ENCODE measurements around the gene SDCBP2.

The SDCBP2 gene

DNA sequence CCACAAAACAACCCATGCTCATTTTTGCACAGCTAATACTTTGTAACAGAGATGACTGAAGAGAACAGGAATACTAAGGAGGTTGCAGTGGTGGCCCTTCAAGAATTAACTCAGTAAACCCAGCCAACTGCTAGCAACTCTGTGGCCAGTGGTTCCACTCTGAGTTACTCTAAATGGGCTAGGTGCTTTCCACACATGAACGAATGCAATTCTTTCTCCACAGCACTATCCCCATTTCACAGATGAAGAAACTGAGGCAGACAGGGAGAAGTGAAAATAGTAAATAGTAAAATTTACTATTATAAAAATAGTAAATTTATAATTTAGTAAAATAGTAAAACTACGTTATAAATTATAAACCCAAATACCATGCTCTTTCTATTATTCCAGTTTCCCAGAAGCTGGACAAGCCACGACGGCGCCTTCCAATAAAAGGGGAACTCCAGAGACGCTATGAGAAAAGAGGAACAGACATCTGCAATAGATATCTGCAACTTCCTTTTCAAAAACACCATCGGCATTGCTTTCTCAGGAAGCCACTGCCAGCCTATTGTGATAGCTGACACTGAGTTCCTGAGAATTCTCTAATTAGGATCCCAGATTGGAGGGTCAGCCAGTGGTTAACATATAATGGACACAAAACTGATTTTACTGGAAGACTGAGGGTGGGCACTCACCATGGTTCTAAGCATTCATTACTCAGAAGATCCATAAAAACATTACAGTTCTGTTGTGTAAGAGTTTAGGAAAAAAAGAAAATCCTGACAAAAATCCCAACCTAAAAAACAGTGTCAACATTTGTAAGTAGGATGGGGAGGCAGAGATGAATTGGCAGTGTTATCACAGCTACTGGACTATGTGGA, 47.7 kb upstream of the SDCBP2 start:
- TF ChIP-seq, protein P1, sequence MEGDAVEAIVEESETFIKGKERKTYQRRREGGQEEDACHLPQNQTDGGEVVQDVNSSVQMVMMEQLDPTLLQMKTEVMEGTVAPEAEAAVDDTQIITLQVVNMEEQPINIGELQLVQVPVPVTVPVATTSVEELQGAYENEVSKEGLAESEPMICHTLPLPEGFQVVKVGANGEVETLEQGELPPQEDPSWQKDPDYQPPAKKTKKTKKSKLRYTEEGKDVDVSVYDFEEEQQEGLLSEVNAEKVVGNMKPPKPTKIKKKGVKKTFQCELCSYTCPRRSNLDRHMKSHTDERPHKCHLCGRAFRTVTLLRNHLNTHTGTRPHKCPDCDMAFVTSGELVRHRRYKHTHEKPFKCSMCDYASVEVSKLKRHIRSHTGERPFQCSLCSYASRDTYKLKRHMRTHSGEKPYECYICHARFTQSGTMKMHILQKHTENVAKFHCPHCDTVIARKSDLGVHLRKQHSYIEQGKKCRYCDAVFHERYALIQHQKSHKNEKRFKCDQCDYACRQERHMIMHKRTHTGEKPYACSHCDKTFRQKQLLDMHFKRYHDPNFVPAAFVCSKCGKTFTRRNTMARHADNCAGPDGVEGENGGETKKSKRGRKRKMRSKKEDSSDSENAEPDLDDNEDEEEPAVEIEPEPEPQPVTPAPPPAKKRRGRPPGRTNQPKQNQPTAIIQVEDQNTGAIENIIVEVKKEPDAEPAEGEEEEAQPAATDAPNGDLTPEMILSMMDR (IDR thresholded peaks at IDR 0.05; ENCODE audit: low read depth, low read length) = no peak
- TF ChIP-seq EZH2phosphoT487 (IDR thresholded peaks at IDR 0.05; ENCODE audit: low read depth) = no peak
- Histone ChIP-seq H3K4me2 (ENCODE audit: low read length) (peak overlapping the region; percentile 75), H3K27ac (ENCODE audit: low read length) (peak overlapping the region; percentile 81), H3K4me3 (ENCODE audit: low read length) (peak overlapping the region; percentile 57), H4K20me1 (ENCODE audit: insufficient read depth, low read length) (peaks cover 72% of the 10 kb centered on the region), H3K36me3 (replicated peaks; ENCODE audit: low read depth, low read length) (peaks cover 28% of the 10 kb centered on the region), H3K9me3 (ENCODE audit: insufficient read depth, low read length) (no peaks in the 10 kb centered on the region), H2AFZ (ENCODE audit: low read depth, low read length) (no peak overlapping the region), H3K4me1 (ENCODE audit: low read length) (peaks cover 34% of the 10 kb centered on the region), H3K27me3 (ENCODE audit: low read depth, low read length) (no peaks in the 10 kb centered on the region), H3K9ac (ENCODE audit: low read length) (peak overlapping the region; percentile 38), H3K79me2 (ENCODE audit: low read length) (peaks cover 90% of the 10 kb centered on the region)

DNA sequence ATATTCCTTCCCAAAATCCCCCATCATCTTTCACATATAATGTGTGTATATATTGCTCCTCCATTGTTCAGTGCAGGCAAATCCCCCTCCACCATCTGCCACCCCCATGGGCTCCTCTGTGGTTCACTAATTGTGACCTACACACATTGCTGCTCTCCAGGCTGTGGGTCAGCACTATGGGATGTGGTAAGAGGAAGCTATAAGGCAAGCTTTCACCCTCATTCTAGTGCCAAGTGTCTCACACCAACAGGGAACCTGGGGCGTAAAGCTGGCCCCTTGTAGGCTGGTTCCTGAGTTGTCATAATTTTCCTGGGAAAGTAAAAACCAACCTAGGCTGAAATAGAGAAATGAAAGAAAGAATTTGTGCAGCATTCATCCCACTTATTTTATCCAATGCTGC, 47.1 kb upstream of the SDCBP2 start:
- no peaks in the 10 kb centered on the region for H3K27me3 ChIP-seq (ENCODE audit: low read depth, low read length)
- peaks cover 83% of the 10 kb centered on the region for H3K79me2 ChIP-seq (ENCODE audit: low read length)
- peaks cover 34% of the 10 kb centered on the region for H3K36me3 ChIP-seq (replicated peaks; ENCODE audit: low read depth, low read length)
- peak overlapping the region; percentile 41 for H3K27ac ChIP-seq (ENCODE audit: low read length)
- no peak overlapping the region for H2AFZ ChIP-seq (ENCODE audit: low read depth, low read length)
- H3K9me3 ChIP-seq (ENCODE audit: insufficient read depth, low read length) = no peaks in the 10 kb centered on the region
- H3K4me2 ChIP-seq (ENCODE audit: low read length) = peak overlapping the region; percentile 75
- H3K9ac ChIP-seq (ENCODE audit: low read length) = peak overlapping the region; percentile 3; the same call in 1 of the 2 replicates
- H4K20me1 ChIP-seq (ENCODE audit: insufficient read depth, low read length) = peaks cover 66% of the 10 kb centered on the region
- peaks cover 34% of the 10 kb centered on the region for H3K4me1 ChIP-seq (ENCODE audit: low read length)
- H3K4me3 ChIP-seq (ENCODE audit: low read length) = peak overlapping the region; percentile 36
- TF ChIP-seq, protein P1 (IDR thresholded peaks at IDR 0.05; ENCODE audit: low read depth, low read length) = no peak
- no peak for TF ChIP-seq EZH2phosphoT487 (IDR thresholded peaks at IDR 0.05; ENCODE audit: low read depth)

DNA sequence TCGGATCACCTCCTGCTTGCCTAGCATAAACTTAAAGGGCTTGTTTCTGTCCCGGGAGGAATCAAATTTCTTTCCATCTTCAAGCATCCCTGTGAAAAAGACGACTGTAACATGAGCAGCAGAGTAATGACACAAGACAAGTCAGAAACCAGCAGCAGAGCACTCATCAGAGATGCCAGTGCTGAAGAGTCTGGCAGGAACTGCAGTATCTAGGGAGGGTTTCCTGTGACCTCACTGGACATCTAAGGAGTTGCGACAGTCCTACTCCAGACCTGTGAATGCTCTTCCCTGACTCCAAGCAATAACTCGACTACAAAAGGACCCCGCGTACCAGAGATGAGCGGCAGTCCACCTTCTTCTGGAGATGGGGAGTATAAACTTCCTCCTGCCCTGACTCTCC, 46.6 kb upstream of the SDCBP2 start:
- Histone ChIP-seq H3K4me1 (ENCODE audit: low read length) (peaks cover 34% of the 10 kb centered on the region), H3K27me3 (ENCODE audit: low read depth, low read length) (no peaks in the 10 kb centered on the region), H2AFZ (ENCODE audit: low read depth, low read length) (no peak overlapping the region), H4K20me1 (ENCODE audit: insufficient read depth, low read length) (peaks cover 61% of the 10 kb centered on the region), H3K4me2 (ENCODE audit: low read length) (no peak overlapping the region), H3K9me3 (ENCODE audit: insufficient read depth, low read length) (no peaks in the 10 kb centered on the region), H3K4me3 (ENCODE audit: low read length) (no peak overlapping the region), H3K27ac (ENCODE audit: low read length) (peak overlapping the region; percentile 41; the same call in 1 of the 2 replicates), H3K9ac (ENCODE audit: low read length) (no peak overlapping the region), H3K79me2 (ENCODE audit: low read length) (peaks cover 79% of the 10 kb centered on the region), H3K36me3 (replicated peaks; ENCODE audit: low read depth, low read length) (peaks cover 38% of the 10 kb centered on the region)
- no peak for TF ChIP-seq EZH2phosphoT487 (IDR thresholded peaks at IDR 0.05; ENCODE audit: low read depth)
- TF ChIP-seq, protein P1 (IDR thresholded peaks at IDR 0.05; ENCODE audit: low read depth, low read length) = no peak

DNA sequence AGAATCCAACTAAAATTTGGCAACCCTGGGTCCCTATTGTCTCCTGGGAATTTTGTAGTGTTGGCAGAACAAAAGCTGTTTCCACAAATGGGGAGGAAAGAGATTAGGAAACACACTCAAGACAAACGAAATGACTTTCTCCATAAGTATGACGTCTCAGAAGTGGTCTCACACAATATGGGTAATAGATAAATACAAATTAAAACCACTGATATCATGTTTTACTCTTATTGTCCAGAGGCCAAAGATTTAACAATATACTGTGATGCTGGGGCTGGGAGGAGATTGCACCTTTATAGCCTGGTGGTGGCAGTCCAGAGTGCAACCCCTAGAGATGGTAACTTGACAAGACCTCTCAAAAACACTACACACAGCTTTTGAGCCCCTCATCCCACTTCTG, 45.3 kb upstream of the SDCBP2 start:
- Histone ChIP-seq H3K4me1 (ENCODE audit: low read length) (peaks cover 34% of the 10 kb centered on the region), H3K79me2 (ENCODE audit: low read length) (peaks cover 66% of the 10 kb centered on the region), H4K20me1 (ENCODE audit: insufficient read depth, low read length) (peaks cover 52% of the 10 kb centered on the region), H3K9ac (ENCODE audit: low read length) (no peak overlapping the region), H3K4me2 (ENCODE audit: low read length) (no peak overlapping the region), H3K27me3 (ENCODE audit: low read depth, low read length) (no peaks in the 10 kb centered on the region), H3K27ac (ENCODE audit: low read length) (no peak overlapping the region), H3K9me3 (ENCODE audit: insufficient read depth, low read length) (no peaks in the 10 kb centered on the region), H3K36me3 (replicated peaks; ENCODE audit: low read depth, low read length) (peaks cover 44% of the 10 kb centered on the region), H2AFZ (ENCODE audit: low read depth, low read length) (no peak overlapping the region), H3K4me3 (ENCODE audit: low read length) (no peak overlapping the region)
- TF ChIP-seq, protein P1 (IDR thresholded peaks at IDR 0.05; ENCODE audit: low read depth, low read length) = no peak
- no peak for TF ChIP-seq EZH2phosphoT487 (IDR thresholded peaks at IDR 0.05; ENCODE audit: low read depth)

Measured in OCI-LY3 (cell line).